Neural cell (in vitro differentiated cells): ENCODE data around the gene KYAT1.

Experiments
- CTCF ChIP-seq: fragments of 450-650 bp; IDR thresholded peaks from 2 replicates; pipeline ENCODE4 v1.5.1; 2014; ENCODE audit warnings: antibody characterized with exemption, mild to moderate bottlenecking, moderate library complexity; ENCODE audit not compliant: poor library complexity, severe bottlenecking
- EP300 ChIP-seq: fragments of 450-650 bp; conservative IDR thresholded peaks from 2 replicates; pipeline ENCODE4 v1.6.1; 2014; ENCODE audit warnings: antibody characterized with exemption, mild to moderate bottlenecking, moderate library complexity; ENCODE audit not compliant: poor library complexity, severe bottlenecking
- EZH2 ChIP-seq: fragments of 200-600, 300-800 bp; shearing (Covaris generic), sonication (generic); IDR thresholded peaks from 2 replicates; pipeline ENCODE4 v1.6.1; 2014; ENCODE audit warnings: antibody characterized with exemption, low read length, borderline replicate concordance, mild to moderate bottlenecking; ENCODE audit not compliant: insufficient read depth, poor library complexity, severe bottlenecking
- MXI1 ChIP-seq: fragments of 450-650 bp; conservative IDR thresholded peaks from 2 replicates; pipeline ENCODE4 v1.6.1; 2014; ENCODE audit warnings: antibody characterized with exemption, mild to moderate bottlenecking; ENCODE audit not compliant: poor library complexity, severe bottlenecking
- POLR2AphosphoS5 ChIP-seq: IDR thresholded peaks from 2 replicates; pipeline ENCODE4 v1.6.1; 2012
- RAD21 ChIP-seq: fragments of 450-650 bp; conservative IDR thresholded peaks from 2 replicates; pipeline ENCODE4 v1.6.1; 2014; ENCODE audit warnings: antibody characterized with exemption, mild to moderate bottlenecking, moderate library complexity
- REST ChIP-seq: IDR thresholded peaks from 2 replicates; pipeline ENCODE4 v1.6.1; 2012; ENCODE audit warnings: borderline replicate concordance
- TAF1 ChIP-seq: IDR thresholded peaks from 2 replicates; pipeline ENCODE4 v1.6.1; 2012; ENCODE audit warnings: low read depth

DNA sequence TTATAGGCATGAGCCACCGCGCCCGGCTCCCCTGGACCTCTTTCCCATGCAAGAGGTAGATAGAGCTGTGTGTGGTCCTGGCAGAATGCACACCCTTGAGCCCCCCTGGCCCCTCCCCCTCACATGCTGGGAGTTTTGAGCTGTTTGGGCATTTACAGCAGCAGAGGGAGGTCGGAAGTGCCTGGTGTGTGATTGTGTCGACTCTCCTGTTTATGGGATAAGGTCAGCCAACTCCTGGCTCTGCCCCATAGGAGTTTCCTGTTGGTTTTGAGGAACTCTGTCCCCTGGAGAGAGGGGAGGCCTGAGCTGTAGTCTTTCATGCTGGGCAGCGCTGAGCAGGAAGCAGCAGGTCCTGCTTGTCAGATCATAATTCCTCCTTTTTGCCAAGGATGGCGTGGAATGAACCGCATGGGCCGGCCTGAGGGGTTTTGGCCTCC lies 6.2 kb upstream of the KYAT1 start:
- TF ChIP-seq CTCF (no peak), EZH2 (no peak), EP300 (no peak), REST (no peak), RAD21 (no peak), POLR2AphosphoS5 (no peak), MXI1 (no peak), TAF1 (no peak)
